ENCODE data around the gene SLC11A1. TPM values are rescaled to one million over a fixed set of nuclear protein-coding genes. Genes with fewer than 3 reads are reported as not detected.

SLC11A1 gene, protein sequence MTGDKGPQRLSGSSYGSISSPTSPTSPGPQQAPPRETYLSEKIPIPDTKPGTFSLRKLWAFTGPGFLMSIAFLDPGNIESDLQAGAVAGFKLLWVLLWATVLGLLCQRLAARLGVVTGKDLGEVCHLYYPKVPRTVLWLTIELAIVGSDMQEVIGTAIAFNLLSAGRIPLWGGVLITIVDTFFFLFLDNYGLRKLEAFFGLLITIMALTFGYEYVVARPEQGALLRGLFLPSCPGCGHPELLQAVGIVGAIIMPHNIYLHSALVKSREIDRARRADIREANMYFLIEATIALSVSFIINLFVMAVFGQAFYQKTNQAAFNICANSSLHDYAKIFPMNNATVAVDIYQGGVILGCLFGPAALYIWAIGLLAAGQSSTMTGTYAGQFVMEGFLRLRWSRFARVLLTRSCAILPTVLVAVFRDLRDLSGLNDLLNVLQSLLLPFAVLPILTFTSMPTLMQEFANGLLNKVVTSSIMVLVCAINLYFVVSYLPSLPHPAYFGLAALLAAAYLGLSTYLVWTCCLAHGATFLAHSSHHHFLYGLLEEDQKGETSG
- polyA plus RNA-seq, result 1.3 TPM

DNA sequence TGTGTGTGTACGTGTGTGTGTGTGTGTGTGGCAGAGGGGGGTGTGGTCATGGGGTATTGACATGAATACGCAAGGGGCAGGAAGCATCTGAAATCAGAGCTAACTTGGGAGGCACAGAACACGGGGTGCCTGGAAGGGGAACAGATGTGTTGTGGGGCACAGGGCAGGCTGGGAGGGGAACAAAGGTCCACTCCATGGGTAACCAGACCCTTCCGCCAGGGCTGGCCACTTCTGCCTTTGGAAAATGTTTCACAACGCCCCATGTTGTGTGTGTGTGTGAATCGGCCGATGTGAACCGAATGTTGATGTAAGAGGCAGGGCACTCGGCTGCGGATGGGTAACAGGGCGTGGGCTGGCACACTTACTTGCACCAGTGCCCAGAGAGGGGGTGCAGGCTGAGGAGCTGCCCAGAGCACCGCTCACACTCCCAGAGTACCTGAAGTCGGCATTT lies at the start of gene SLC11A1:
TSS of gene SLC11A1 (plus strand) at position 358 of the 451 bp plus-strand sequence. CDS start 96 bp downstream, outside the sequence.
- Mint-ChIP-seq H3K4me3 (peak within 1 kb of the TSS in 3 of 4 donors; percentile 65 to 67 (median 67)), H3K4me1 (peaks cover 1 to 7% (median 6%) of the 10 kb centered on the region in 3 donors), H3K9me3 (no peaks in the 10 kb centered on the region), H3K27me3 (no peaks in the 10 kb centered on the region), H3K36me3 (peaks cover 2% of the 10 kb centered on the region), H3K27ac (peak within 1 kb of the TSS in 2 of 3 donors; percentile 66 to 94)

DNA sequence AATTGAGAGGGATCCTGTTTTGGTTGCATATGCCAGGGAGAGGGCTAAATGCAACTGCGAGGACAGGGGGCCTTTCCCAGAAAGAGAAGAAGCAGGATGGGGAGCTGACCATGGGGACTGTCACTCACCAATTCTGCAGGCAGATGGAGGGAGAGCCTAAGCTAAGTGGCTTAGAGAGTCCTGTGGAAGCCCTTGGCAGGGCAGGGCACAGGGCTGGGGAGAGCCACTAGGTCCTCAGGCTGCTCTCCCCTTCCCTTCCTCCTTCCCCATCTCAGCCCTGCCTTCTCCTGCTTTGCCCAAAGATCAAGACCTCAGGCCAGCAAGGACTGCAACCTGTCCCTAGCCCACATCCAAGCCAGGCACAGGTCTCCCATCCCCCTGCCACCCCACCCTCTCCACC lies 49.8 kb upstream of the SLC11A1 start:
- Mint-ChIP-seq H3K4me3 (peak overlapping the region in 1 of 4 donors; percentile 56), H3K9me3 (peaks cover 0 to 5% (median 0%) of the 10 kb centered on the region in 3 donors), H3K36me3 (no peaks in the 10 kb centered on the region), H3K27ac (no peak overlapping the region), H3K27me3 (peaks cover 20% of the 10 kb centered on the region), H3K4me1 (peaks cover 35 to 47% (median 42%) of the 10 kb centered on the region in 3 donors)

DNA sequence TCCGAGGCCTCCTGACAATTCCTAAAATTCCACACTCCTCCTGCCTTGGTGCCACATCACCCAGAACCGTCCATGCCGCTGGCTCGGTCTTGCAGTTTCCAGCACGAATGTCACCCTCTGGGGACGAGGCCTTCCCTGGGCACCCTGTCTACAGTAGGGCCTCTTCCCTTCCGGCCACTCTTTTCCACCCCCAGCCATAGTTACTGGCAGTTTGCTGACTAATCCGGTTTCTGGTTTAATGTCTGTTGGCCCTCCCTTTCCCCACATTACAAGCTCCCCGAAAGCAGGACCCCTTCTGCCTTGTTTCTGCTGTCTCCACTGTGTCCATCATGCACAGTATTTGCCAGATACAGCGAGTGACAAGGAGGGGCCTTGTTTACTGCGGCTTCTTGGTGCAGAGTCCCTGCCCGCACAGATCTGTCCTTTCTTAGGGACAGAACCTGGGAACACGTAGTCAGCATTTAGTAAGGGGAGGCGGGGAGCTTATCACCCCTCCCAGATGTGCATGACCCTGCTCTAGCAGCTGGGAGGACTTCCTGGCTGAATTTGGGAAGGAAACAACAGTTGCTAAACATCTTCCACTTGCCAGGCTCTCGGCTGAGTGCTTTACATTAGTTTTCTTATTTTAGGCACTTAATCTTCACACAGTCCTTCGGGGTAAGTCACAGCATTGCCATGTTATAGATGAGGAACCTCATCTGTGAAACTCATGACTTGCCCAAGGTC lies 49.0 kb upstream of the SLC11A1 start:
- peaks cover 35 to 45% (median 42%) of the 10 kb centered on the region in 3 donors for H3K4me1 Mint-ChIP-seq

DNA sequence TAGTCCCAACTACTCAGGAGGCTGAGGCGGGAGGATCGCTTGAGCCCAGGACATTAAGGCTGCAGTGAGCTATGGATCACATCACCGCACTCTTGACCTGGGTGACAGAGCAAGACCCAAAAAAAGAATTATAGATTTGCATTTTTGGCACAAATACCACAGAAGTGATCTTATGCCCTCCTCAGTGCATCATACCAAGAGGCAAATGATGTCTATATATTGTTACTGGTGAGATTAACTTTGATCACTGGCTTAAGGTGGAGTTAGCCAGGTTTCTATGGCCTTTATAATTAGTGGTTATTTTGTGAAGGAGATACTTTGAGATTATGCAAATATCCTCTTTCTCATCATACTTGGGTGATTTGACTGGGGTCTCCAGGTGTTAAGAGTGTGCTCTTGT lies 47.5 kb upstream of the SLC11A1 start:
- Mint-ChIP-seq H3K27ac (no peak overlapping the region), H3K4me1 (peaks cover 29 to 36% (median 32%) of the 10 kb centered on the region in 3 donors), H3K27me3 (peaks cover 20% of the 10 kb centered on the region), H3K9me3 (peaks cover 0 to 5% (median 0%) of the 10 kb centered on the region in 3 donors), H3K4me3 (peak overlapping the region in 1 of 4 donors; percentile 4), H3K36me3 (no peaks in the 10 kb centered on the region)

More for the DNA sequence above, 49.0 kb upstream of the SLC11A1 start:
- Mint-ChIP-seq H3K27me3 (peaks cover 20% of the 10 kb centered on the region), H3K9me3 (peaks cover 0 to 5% (median 0%) of the 10 kb centered on the region in 3 donors), H3K27ac (peak overlapping the region in 1 of 3 donors; percentile 76), H3K36me3 (no peaks in the 10 kb centered on the region), H3K4me3 (peak overlapping the region in 1 of 4 donors; percentile 32)

DNA sequence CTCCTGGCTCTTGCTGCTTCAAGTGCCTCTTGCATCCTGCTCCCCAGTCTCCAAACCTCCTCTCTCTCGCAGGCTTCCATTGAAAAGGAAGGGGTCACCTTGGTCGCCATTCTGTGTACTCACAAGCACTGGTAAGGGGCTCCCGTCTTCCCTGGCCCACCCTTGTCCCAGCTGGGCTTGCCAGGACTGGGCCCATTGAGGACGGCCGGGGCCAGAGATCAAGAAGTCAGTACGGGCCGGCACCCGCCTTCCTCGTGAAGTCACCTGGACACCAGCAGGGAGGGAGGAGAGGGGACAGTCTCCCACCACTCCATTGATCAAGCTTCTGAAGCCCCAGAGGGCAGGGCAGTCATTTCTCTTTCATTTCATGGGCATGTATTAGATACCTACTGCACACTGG lies 41.4 kb upstream of the SLC11A1 start:
- H3K27ac Mint-ChIP-seq, result no peak overlapping the region
- no peaks in the 10 kb centered on the region for H3K27me3 Mint-ChIP-seq
- no peaks in the 10 kb centered on the region for H3K36me3 Mint-ChIP-seq
- H3K4me1 Mint-ChIP-seq, result no peaks in the 10 kb centered on the region
- no peak overlapping the region for H3K4me3 Mint-ChIP-seq
- H3K9me3 Mint-ChIP-seq, result no peaks in the 10 kb centered on the region

DNA sequence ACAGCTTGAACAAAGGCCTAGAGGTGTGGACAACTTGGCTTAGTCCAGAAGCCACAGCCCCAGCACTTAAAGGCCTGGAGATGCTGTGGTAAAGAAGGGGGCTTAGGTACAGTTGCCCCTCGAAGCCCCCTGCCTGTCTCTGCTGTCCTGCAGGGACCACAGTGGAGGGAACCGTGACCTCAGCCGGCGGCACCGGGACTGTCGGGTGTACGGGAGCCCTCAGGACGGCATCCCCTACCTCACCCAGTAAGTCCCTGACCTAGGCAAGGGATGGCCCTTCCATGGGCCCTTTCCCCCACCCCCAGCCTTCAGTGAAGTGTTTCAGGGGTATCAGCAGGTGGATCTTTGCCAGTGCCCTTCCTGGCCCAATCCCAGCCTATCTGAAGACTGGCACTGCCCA lies 40.7 kb upstream of the SLC11A1 start:
- Mint-ChIP-seq H3K4me3 (no peak overlapping the region), H3K36me3 (no peaks in the 10 kb centered on the region), H3K9me3 (no peaks in the 10 kb centered on the region), H3K27me3 (no peaks in the 10 kb centered on the region), H3K27ac (no peak overlapping the region), H3K4me1 (no peaks in the 10 kb centered on the region)

DNA sequence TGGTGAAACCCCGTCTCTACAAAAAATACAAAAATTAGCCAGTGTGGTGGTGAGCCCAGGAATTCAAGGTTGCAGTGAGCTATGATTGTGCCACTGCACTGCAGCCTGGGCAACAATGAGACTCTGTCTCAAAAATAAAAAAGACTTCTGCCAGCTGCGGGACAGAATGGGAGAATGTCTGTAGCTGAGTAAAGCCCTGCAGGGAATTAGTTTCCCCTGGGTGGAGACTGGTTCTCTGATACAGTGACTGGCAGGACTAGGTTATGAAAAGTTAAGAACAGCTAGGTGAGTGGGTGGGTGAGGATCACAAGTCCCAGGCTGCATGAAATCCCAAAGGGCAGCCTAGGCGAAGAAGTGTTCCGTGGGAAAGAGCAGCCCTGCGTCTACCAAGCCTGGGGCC lies 39.2 kb upstream of the SLC11A1 start:
- H3K27me3 Mint-ChIP-seq, result no peaks in the 10 kb centered on the region
- H3K36me3 Mint-ChIP-seq, result no peaks in the 10 kb centered on the region
- no peak overlapping the region for H3K27ac Mint-ChIP-seq
- no peaks in the 10 kb centered on the region for H3K4me1 Mint-ChIP-seq
- no peaks in the 10 kb centered on the region for H3K9me3 Mint-ChIP-seq
- H3K4me3 Mint-ChIP-seq, result no peak overlapping the region

DNA sequence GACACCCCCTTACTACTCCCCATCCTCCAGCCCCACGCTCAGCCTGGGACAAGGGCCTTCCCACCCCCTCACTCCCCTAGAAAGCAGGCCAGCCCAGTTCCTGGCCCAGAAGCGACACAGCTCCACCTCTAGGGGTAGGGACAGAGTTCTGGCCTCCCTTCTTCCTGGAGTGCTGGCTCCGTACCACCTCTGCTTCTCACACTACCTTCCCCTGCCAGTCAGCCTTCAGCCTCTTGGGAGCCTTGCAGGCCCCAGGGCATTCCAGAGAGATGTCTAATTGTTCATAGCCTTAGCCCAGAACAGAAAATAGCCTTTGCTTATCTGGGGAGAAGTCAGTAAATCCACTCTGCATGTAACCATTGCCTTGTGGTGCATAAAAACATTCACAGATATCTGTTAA lies 38.5 kb upstream of the SLC11A1 start:
- Mint-ChIP-seq H3K27me3 (no peaks in the 10 kb centered on the region), H3K4me1 (peaks cover 0 to 2% (median 0%) of the 10 kb centered on the region in 3 donors), H3K36me3 (no peaks in the 10 kb centered on the region), H3K9me3 (no peaks in the 10 kb centered on the region), H3K4me3 (no peak overlapping the region), H3K27ac (peak overlapping the region in 1 of 3 donors; percentile 75)

DNA sequence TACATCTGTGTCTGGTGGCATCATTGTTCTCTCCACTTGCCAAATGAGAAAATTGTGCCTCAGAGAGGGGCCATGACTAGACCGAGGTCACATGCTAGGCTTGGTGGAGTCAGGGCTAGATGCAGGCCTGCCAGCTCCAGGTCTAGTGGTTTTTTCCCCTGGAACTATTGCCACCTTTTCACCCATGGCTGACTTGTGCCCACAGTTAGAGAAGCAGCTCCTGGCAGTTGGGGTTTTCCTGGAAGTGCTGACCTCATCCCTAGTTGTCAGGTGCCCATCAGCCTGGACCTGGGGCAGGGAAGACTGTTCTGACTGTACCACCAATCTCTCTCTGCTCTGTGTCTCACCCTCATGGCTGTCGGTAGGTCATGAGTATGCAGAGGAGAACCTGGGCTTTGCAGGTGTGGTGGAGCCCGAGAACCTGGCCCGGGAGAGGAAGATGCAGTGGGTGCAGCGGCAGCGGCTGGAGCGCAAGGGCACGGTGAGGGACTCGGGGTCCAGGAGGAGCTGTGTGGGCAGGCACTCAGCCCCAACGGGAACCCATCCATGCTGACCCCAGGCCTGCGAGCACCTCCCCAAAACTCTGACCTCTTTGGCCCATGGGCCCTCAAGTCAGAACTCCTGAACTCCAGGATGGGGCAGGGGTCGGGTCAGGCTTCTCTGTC lies 37.9 kb upstream of the SLC11A1 start:
- Mint-ChIP-seq H3K27me3 (no peaks in the 10 kb centered on the region), H3K9me3 (no peaks in the 10 kb centered on the region), H3K36me3 (no peaks in the 10 kb centered on the region), H3K4me3 (no peak overlapping the region), H3K4me1 (peaks cover 0 to 2% (median 0%) of the 10 kb centered on the region in 3 donors), H3K27ac (peak overlapping the region in 1 of 3 donors; percentile 75)

DNA sequence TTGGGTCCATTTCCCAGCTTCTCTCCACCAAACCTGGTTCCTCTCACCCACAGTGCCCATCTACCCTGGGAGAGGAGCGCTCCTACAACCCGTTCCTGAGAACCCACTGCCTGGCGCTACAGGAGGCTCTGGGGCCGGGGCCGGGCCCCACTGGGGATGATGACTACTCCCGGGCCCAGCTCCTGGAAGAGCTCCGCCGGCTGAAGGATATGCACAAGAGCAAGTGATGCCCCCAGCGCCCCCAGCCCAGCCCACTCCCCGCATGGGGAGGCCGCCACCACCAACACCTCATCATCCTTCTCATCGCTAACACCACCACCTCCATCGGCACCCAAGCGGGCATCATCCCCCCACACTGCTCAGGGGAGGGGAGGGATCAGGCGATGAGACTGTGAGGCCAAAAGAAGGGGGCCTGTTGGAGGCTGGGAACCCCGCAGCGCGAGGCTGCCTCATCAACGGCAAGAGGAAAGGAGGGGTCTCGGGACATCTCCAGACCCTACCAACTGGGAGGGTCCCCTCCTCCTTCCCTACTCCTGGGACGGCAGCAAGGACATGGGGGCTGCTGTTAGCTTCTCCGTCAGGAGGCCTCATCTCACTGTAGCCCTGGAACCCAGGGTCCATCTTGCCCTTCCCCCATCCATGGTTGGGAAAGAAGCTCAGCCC lies 37.2 kb upstream of the SLC11A1 start:
- no peaks in the 10 kb centered on the region for H3K27me3 Mint-ChIP-seq
- no peak overlapping the region for H3K27ac Mint-ChIP-seq
- no peak overlapping the region for H3K4me3 Mint-ChIP-seq
- H3K36me3 Mint-ChIP-seq, result peaks cover 1% of the 10 kb centered on the region
- no peaks in the 10 kb centered on the region for H3K9me3 Mint-ChIP-seq
- peaks cover 0 to 2% (median 0%) of the 10 kb centered on the region in 3 donors for H3K4me1 Mint-ChIP-seq

DNA sequence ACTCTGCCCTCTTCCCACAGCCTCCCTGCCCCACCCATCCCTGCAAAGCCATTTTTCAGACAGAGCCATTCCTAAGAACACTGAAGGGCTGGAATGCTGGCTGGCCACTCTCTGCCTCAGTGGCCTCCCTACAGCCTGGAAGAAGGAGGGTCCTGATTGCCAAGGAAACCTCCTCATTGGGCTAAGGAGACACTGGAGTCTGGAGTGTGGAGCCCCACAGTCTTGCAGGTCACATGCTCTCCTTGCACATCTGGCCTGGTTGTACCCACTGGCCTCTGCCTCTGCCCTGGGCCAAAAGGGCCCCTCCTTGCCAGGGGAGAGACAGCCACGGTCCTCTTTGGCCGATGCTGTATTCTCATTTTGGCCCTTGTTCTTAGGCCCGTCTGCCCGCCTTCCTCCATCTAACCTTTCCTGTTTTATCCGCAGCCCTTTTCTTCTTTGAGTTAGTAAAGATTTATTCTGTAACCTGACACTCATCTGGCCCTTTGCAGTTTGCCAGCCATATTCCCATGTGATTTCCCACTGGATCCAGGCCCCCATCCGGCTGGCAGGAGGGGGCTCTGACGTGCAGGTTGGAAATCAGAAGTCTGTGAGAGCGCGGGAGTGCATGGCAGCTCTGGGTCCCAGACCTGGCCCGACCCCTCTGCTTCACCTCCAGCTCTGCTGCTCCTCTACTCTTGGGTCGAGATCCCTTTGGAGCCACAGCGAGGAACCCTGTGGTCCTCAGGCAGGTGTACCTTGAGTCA lies 36.4 kb upstream of the SLC11A1 start:
- peaks cover 0 to 2% (median 0%) of the 10 kb centered on the region in 3 donors for H3K4me1 Mint-ChIP-seq
- H3K4me3 Mint-ChIP-seq, result no peak overlapping the region
- no peak overlapping the region for H3K27ac Mint-ChIP-seq
- no peaks in the 10 kb centered on the region for H3K9me3 Mint-ChIP-seq
- H3K36me3 Mint-ChIP-seq, result peaks cover 1% of the 10 kb centered on the region
- H3K27me3 Mint-ChIP-seq, result no peaks in the 10 kb centered on the region

DNA sequence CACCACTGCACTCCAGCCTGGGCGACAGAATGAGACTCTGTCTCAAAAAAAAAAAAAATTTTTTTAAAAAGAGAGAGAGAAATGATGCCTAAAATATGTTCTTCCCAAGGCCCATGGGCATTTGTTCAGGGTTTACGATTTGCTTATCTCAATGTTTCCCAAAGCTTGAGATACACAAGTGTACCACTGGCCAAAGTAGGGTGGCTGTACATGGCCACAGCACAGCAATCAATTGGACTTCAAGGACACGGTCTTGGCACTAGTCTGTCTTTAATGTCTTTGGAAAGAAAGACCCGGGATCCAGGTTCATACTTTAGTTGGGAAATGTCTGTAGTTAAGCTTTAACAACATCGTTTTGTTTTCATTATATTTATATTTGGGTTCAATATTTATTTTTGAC lies 34.9 kb upstream of the SLC11A1 start:
- Mint-ChIP-seq H3K36me3 (peaks cover 1% of the 10 kb centered on the region), H3K27me3 (no peaks in the 10 kb centered on the region), H3K4me3 (no peak overlapping the region), H3K4me1 (peaks cover 0 to 3% (median 0%) of the 10 kb centered on the region in 3 donors), H3K9me3 (peaks cover 0 to 6% (median 0%) of the 10 kb centered on the region in 3 donors), H3K27ac (no peak overlapping the region)

DNA sequence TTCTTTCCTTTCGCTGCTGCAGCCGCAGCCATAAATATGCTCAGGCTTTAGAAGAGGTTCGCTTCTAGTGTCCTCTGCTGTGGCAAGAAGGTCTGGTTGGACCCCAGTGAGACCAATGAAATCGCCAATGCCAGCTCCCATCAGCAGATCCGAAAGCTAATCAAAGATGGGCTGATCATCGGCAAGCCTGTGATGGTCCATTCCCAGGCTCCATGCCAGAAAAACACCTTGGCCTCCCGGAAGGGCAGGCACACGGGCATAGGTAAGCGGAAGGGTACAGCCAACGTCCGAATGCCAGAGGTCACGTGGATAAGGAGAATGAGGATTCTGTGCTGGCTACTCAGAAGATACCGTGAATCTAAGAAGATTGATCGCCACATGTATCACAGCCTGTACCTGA lies 28.0 kb upstream of the SLC11A1 start:
- H3K9me3 Mint-ChIP-seq, result peaks cover 0 to 7% (median 3%) of the 10 kb centered on the region in 3 donors
- H3K27ac Mint-ChIP-seq, result no peak overlapping the region
- H3K27me3 Mint-ChIP-seq, result no peaks in the 10 kb centered on the region
- H3K36me3 Mint-ChIP-seq, result peaks cover 1% of the 10 kb centered on the region
- H3K4me3 Mint-ChIP-seq, result no peak overlapping the region
- H3K4me1 Mint-ChIP-seq, result peaks cover 0 to 7% (median 1%) of the 10 kb centered on the region in 3 donors
